ENCODE measurements around the gene CTSO. TPM values are rescaled to one million over a fixed set of nuclear protein-coding genes. Genes with fewer than 3 reads are reported as not detected.

CTSO gene
- total and polyA plus RNA-seq, 2 donors (not counting 3 experiments of a cell fraction or from before 2014, with no cell fraction given): 7.9 to 8.5 TPM

- DNase-seq (ENCODE audit: low read depth, low spot score) (no peak), FAIRE-seq (no peak)
- TF ChIP-seq GATA2 (IDR thresholded peaks at IDR 0.05; ENCODE audit: insufficient read depth, insufficient read length, low read depth, low read length) (no peak), JUN (IDR thresholded peaks at IDR 0.05; ENCODE audit: borderline replicate concordance, insufficient read depth, insufficient read length, low read depth) (no peak), POLR2AphosphoS5 (IDR thresholded peaks at IDR 0.05; ENCODE audit: insufficient read depth, low read depth, low read length) (no peak), MYC (IDR thresholded peaks at IDR 0.05; ENCODE audit: low read depth, low read length) (no peak), POLR2A (IDR thresholded peaks at IDR 0.05; ENCODE audit: low read depth, low read length) (no peak), CTCF (IDR thresholded peaks at IDR 0.05; ENCODE audit: extremely low read depth in 1 of 2, insufficient read depth in 1 of 2, low read depth in 1 of 2, low read length in 2 of 2) (no peak), MAX (IDR thresholded peaks at IDR 0.05; ENCODE audit: insufficient read depth, insufficient read length) (no peak), EZH2 (IDR thresholded peaks at IDR 0.05; ENCODE audit: borderline replicate concordance, low read depth, low read length, severe bottlenecking) (no peak), FOS (IDR thresholded peaks at IDR 0.05; ENCODE audit: borderline replicate concordance, insufficient read depth, low read length) (no peak)
- no TSS peak for BruUV-seq (replicated peaks)
- Histone ChIP-seq H3K79me2 (ENCODE audit: control insufficient read depth, insufficient read depth, low read length) (no peaks in the 10 kb centered on the region), H3K9me1 (replicated peaks; ENCODE audit: control insufficient read depth, extremely low read depth, insufficient read depth, low read length) (no peaks in the 10 kb centered on the region), H3K9ac (replicated peaks; ENCODE audit: extremely low read depth, insufficient read depth, low read length) (no peak overlapping the region), H4K20me1 (replicated peaks; ENCODE audit: control insufficient read depth, extremely low read depth, insufficient read depth, low read length) (no peaks in the 10 kb centered on the region), H3K36me3 (ENCODE audit: control insufficient read depth in 2 of 2, extremely low read depth in 1 of 2, insufficient read depth in 2 of 2, low read length in 2 of 2) (no peaks in the 10 kb centered on the region), H3K4me2 (ENCODE audit: insufficient read depth, low read length) (no peak overlapping the region), H3K4me1 (ENCODE audit: control insufficient read depth, extremely low read depth, insufficient read depth, low read length) (no peaks in the 10 kb centered on the region), H3K27me3 (ENCODE audit: control insufficient read depth in 2 of 2, insufficient read depth in 2 of 2, low read length in 2 of 2) (no peaks in the 10 kb centered on the region), H2AFZ (ENCODE audit: low read depth, low read length) (no peak overlapping the region), H3K27ac (ENCODE audit: insufficient read depth, low read depth, low read length) (no peak overlapping the region), H3K9me3 (replicated peaks; ENCODE audit: control insufficient read depth, insufficient read depth, low read length) (no peaks in the 10 kb centered on the region), H3K4me3 (replicated peaks in 1 of 3; ENCODE audit: insufficient read depth in 1 of 3, low read depth in 1 of 3, low read length in 3 of 3) (no peak overlapping the region)
- dilution Hi-C loops (cut with MboI; ENCODE audit: extremely low pct_ligation_motif_present, low sequenced_read_pairs): no loop called here
- POLR2A ChIA-PET: no interaction called here
- CTCF ChIA-PET: no interaction called here
- intact Hi-C loops (cut with micrococcal nuclease): no loop called here
Measured at GRCh38 chr4:155904331-155904730, 49.3 kb downstream of the CTSO start.

Measured in endothelial cell of umbilical vein (primary cell).